H9 (cell line): ENCODE data around the gene ZBTB25. TPM values are rescaled to one million over a fixed set of nuclear protein-coding genes. Genes with fewer than 3 reads are reported as not detected.
A peak's percentile ranks its signal among the peaks of the same experiment; 100 is the strongest.

Experiments
- DNase-seq: peaks from one replicate; pipeline ENCODE4 v3.0.0-alpha.2; 2017
- H2AFZ ChIP-seq: one replicate; pipeline ENCODE4 v1.6.1; 2013; ENCODE audit warnings: mild to moderate bottlenecking, low read length, control low read depth, moderate library complexity
- H2AK5ac ChIP-seq: 2 replicates; pipeline ENCODE4 v1.6.1; 2013; ENCODE audit warnings: low read length, control low read depth, mixed read lengths; ENCODE audit not compliant: insufficient read length
- H2BK120ac ChIP-seq: one replicate; pipeline ENCODE4 v1.6.1; 2013; ENCODE audit warnings: low read depth, mild to moderate bottlenecking, low read length, control low read depth, inconsistent platforms; ENCODE audit not compliant: poor library complexity, severe bottlenecking
- H2BK12ac ChIP-seq: 2 replicates; pipeline ENCODE4 v1.6.1; 2013; ENCODE audit warnings: low read length, control low read depth, mixed read lengths, low read depth; ENCODE audit not compliant: insufficient read length
- H2BK15ac ChIP-seq: 2 replicates; pipeline ENCODE4 v1.6.1; 2013; ENCODE audit warnings: low read depth, low read length, control low read depth
- H2BK20ac ChIP-seq: one replicate; pipeline ENCODE4 v1.6.1; 2013; ENCODE audit warnings: low read depth, mild to moderate bottlenecking, low read length, control low read depth, inconsistent platforms; ENCODE audit not compliant: poor library complexity, severe bottlenecking
- H2BK5ac ChIP-seq: 2 replicates; pipeline ENCODE4 v1.6.1; 2013; ENCODE audit warnings: low read length, control low read depth, mixed read lengths; ENCODE audit not compliant: insufficient read length
- H3K14ac ChIP-seq: 2 replicates; pipeline ENCODE4 v1.6.1; 2013; ENCODE audit warnings: low read length, control low read depth; ENCODE audit not compliant: insufficient read depth
- H3K18ac ChIP-seq: 2 replicates; pipeline ENCODE4 v1.6.1; 2013; ENCODE audit warnings: low read depth, mild to moderate bottlenecking, mixed read lengths, low read length, control low read depth; ENCODE audit not compliant: insufficient read length
- H3K23ac ChIP-seq: 2 replicates; pipeline ENCODE4 v1.6.1; 2013; ENCODE audit warnings: low read length, control low read depth, mixed read lengths, low read depth; ENCODE audit not compliant: insufficient read length
- H3K23me2 ChIP-seq: 2 replicates; pipeline ENCODE4 v1.6.1; 2013; ENCODE audit warnings: low read depth, mild to moderate bottlenecking, mixed read lengths, low read length, control low read depth; ENCODE audit not compliant: insufficient read length, poor library complexity, severe bottlenecking
- H3K27ac ChIP-seq: 2 replicates; pipeline ENCODE4 v1.5.1; 2013; ENCODE audit warnings: low read length, control low read depth, mixed read lengths, low read depth; ENCODE audit not compliant: insufficient read length
- H3K27me3 ChIP-seq: 2 replicates; pipeline ENCODE4 v1.6.1; 2013; ENCODE audit warnings: low read length, control low read depth, inconsistent platforms; ENCODE audit not compliant: insufficient read depth
- H3K4ac ChIP-seq: 2 replicates; pipeline ENCODE4 v1.6.1; 2013; ENCODE audit warnings: low read depth, mild to moderate bottlenecking, control low read depth, inconsistent platforms, low read length, moderate library complexity
- H3K4me1 ChIP-seq: 2 replicates; pipeline ENCODE4 v1.6.1; 2013; ENCODE audit warnings: low read length, control low read depth, inconsistent platforms; ENCODE audit not compliant: insufficient read depth
- H3K4me2 ChIP-seq: 2 replicates; pipeline ENCODE4 v1.6.1; 2013; ENCODE audit warnings: low read length, control low read depth, mixed read lengths; ENCODE audit not compliant: insufficient read length, insufficient read depth
- H3K56ac ChIP-seq: 2 replicates; pipeline ENCODE4 v1.6.1; 2013; ENCODE audit warnings: low read depth, mild to moderate bottlenecking, mixed read lengths, low read length, control low read depth; ENCODE audit not compliant: insufficient read length
- H3K79me1 ChIP-seq: 2 replicates; pipeline ENCODE4 v1.6.1; 2013; ENCODE audit warnings: low read depth, mild to moderate bottlenecking, moderate library complexity, low read length, control low read depth, inconsistent platforms; ENCODE audit not compliant: insufficient read depth, poor library complexity, severe bottlenecking
- H3K79me2 ChIP-seq: 2 replicates; pipeline ENCODE4 v1.6.1; 2013; ENCODE audit warnings: low read length, control low read depth, inconsistent platforms; ENCODE audit not compliant: insufficient read depth
- H3K9ac ChIP-seq: 2 replicates; pipeline ENCODE4 v1.6.1; 2013; ENCODE audit warnings: low read length, control low read depth, mixed read lengths; ENCODE audit not compliant: insufficient read length; ENCODE audit errors: extremely low read depth
- H3K9me3 ChIP-seq: one replicate; pipeline ENCODE4 v1.6.1; 2013; ENCODE audit warnings: low read depth, low read length, inconsistent platforms; ENCODE audit not compliant: control insufficient read depth
- H3T11ph ChIP-seq: one replicate; pipeline ENCODE4 v1.6.1; 2013; ENCODE audit warnings: mild to moderate bottlenecking, low read length, control low read depth, inconsistent platforms
- H4K20me1 ChIP-seq: one replicate; pipeline ENCODE4 v1.6.1; 2013; ENCODE audit not compliant: control insufficient read depth, insufficient read length, insufficient read depth
- H4K5ac ChIP-seq: 2 replicates; pipeline ENCODE4 v1.6.1; 2013; ENCODE audit warnings: low read depth, mild to moderate bottlenecking, mixed read lengths, low read length, control low read depth; ENCODE audit not compliant: insufficient read length
- H4K8ac ChIP-seq: replicated peaks from 2 replicates; pipeline ENCODE4 v1.6.1; 2013; ENCODE audit warnings: low read length, control low read depth, mixed read lengths, low read depth; ENCODE audit not compliant: insufficient read length
- H4K91ac ChIP-seq: 2 replicates; pipeline ENCODE4 v1.6.1; 2013; ENCODE audit warnings: low read depth, mild to moderate bottlenecking, moderate library complexity, mixed read lengths, low read length, control low read depth; ENCODE audit not compliant: insufficient read length
- H3K27ac Mint-ChIP-seq, 3 experiments: 2 replicates in 2 of 3; 3 replicates in 1 of 3; pipeline ENCODE4 v1.8.0; 2020 to 2021; ENCODE audit warnings: mixed read lengths in 3 of 3, mild to moderate bottlenecking in 1 of 3, moderate library complexity in 1 of 3
- H3K27me3 Mint-ChIP-seq: 2 replicates; pipeline ENCODE4 v1.8.0; 2021; ENCODE audit warnings: low read depth, mild to moderate bottlenecking, moderate library complexity, mixed read lengths
- H3K36me3 Mint-ChIP-seq, 3 experiments: 2 replicates in 2 of 3; 3 replicates in 1 of 3; pipeline ENCODE4 v1.8.0; 2020 to 2021; ENCODE audit warnings: low read depth in 3 of 3, mixed read lengths in 3 of 3; ENCODE audit not compliant: insufficient read depth in 1 of 3
- H3K4me1 Mint-ChIP-seq, 2 experiments: 2 replicates each; pipeline ENCODE4 v1.8.0; 2020; ENCODE audit warnings: mixed read lengths in 2 of 2
- H3K4me3 Mint-ChIP-seq, 2 experiments: 2 replicates in 1 of 2; 3 replicates in 1 of 2; pipeline ENCODE4 v1.8.0; 2020 to 2021; ENCODE audit warnings: mild to moderate bottlenecking in 2 of 2, mixed read lengths in 2 of 2, moderate library complexity in 1 of 2
- H3K9me3 Mint-ChIP-seq, 2 experiments: 2 replicates in 1 of 2; 3 replicates in 1 of 2; pipeline ENCODE4 v1.8.0; 2020; ENCODE audit warnings: mild to moderate bottlenecking in 2 of 2, mixed read lengths in 2 of 2, moderate library complexity in 1 of 2
- CTCF ChIP-seq: fragments of 200-600 bp; sonication (generic); conservative IDR thresholded peaks from 3 replicates; pipeline ENCODE4 v1.8.0; 2021; ENCODE audit warnings: antibody characterized with exemption, mild to moderate bottlenecking
- WGBS: extraction: QIAGEN DNeasy Blood & Tissue Kit; methylation state at CpG from one replicate; pipeline ENCODE4 v1.1.7; 2013; ENCODE audit warnings: missing lambda C conversion rate, low lambda C conversion rate, mixed read lengths; ENCODE audit not compliant: insufficient read length; ENCODE audit errors: extremely low coverage; 5-methylcytosine and 5-hydroxymethylcytosine counted together
- total RNA-seq: library from RNA; stranded (reverse); gene quantifications from 2 replicates; pipeline ENCODE4 v1.2.1, GENCODE V29; 2021

Gene ZBTB25
- total RNA-seq, 1 experiment from 2014 or later, result 8.2 TPM

- no peaks in the 10 kb centered on the region for H3K36me3 Mint-ChIP-seq
- Histone ChIP-seq H3K79me2 (no peaks in the 10 kb centered on the region), H3K14ac (no peak overlapping the region), H2BK120ac (no peak overlapping the region), H2AFZ (no peak overlapping the region), H3K9me3 (no peaks in the 10 kb centered on the region), H3K56ac (no peak overlapping the region), H2AK5ac (no peak overlapping the region), H3K23me2 (peaks cover 2% of the 10 kb centered on the region), H3K27me3 (no peaks in the 10 kb centered on the region; the same call in 1 of the 2 replicates), H3K9ac (no peak overlapping the region), H3K79me1 (no peaks in the 10 kb centered on the region), H2BK15ac (no peak overlapping the region), H4K5ac (no peak overlapping the region), H3K27ac (no peak overlapping the region), H2BK12ac (no peak overlapping the region), H3T11ph (no peak overlapping the region), H2BK5ac (no peak overlapping the region), H3K23ac (no peak overlapping the region), H4K8ac (no peak overlapping the region), H3K4me1 (no peaks in the 10 kb centered on the region), H2BK20ac (no peak overlapping the region), H3K4me2 (no peak overlapping the region), H3K18ac (no peak overlapping the region), H4K20me1 (no peaks in the 10 kb centered on the region), H4K91ac (no peak overlapping the region), H3K4ac (no peak overlapping the region)
- peak overlapping the region in 1 of 3 experiments; percentile 36; a peak in 1 of 7 replicates for H3K27ac Mint-ChIP-seq
- no peak for TF ChIP-seq CTCF
- peak overlapping the region in 1 of 2 experiments; percentile 69; a peak in 2 of 5 replicates for H3K4me3 Mint-ChIP-seq
- peaks cover 15% of the 10 kb centered on the region for H3K27me3 Mint-ChIP-seq
- DNase-seq, result no peak
- no peaks in the 10 kb centered on the region for H3K9me3 Mint-ChIP-seq
- WGBS, result no CpG with 5 or more reads among the region's 1 CpG
- peaks cover 22 to 28% of the 10 kb centered on the region in 2 experiments for H3K4me1 Mint-ChIP-seq
Observed at GRCh38 chr14:64549016-64549415, 45.4 kb upstream of the ZBTB25 start.
